Progenitor cell of endocrine pancreas (in vitro differentiated cells): ENCODE measurements around the gene CLEC16A. TPM values are rescaled to one million over a fixed set of nuclear protein-coding genes. Genes with fewer than 3 reads are reported as not detected.

Source experiments
- DNase-seq: peaks from one replicate; pipeline ENCODE4 v3.0.0; 2021; ENCODE audit warnings: low spot score; ENCODE audit not compliant: unreplicated experiment
- H3K27ac Mint-ChIP-seq: 2 replicates; pipeline ENCODE4 v1.8.0; 2021; ENCODE audit warnings: mild to moderate bottlenecking, moderate library complexity, mixed read lengths
- H3K27me3 Mint-ChIP-seq: 2 replicates; pipeline ENCODE4 v1.8.0; 2021; ENCODE audit warnings: mixed read lengths
- H3K36me3 Mint-ChIP-seq: 2 replicates; pipeline ENCODE4 v1.8.0; 2022; ENCODE audit warnings: mixed read lengths; ENCODE audit not compliant: insufficient read depth
- H3K4me1 Mint-ChIP-seq: 2 replicates; pipeline ENCODE4 v1.8.0; 2021; ENCODE audit warnings: low read depth, mixed read lengths
- H3K4me3 Mint-ChIP-seq: 2 replicates; pipeline ENCODE4 v1.8.0; 2021; ENCODE audit warnings: low read depth, mild to moderate bottlenecking, moderate library complexity, mixed read lengths
- H3K9me3 Mint-ChIP-seq: 2 replicates; pipeline ENCODE4 v1.8.0; 2021; ENCODE audit warnings: low read depth, mixed read lengths
- total RNA-seq: library from RNA; stranded (reverse); gene quantifications from 2 replicates; pipeline ENCODE4 v1.2.1, GENCODE V29; 2021
- TF ChIP-seq, protein P1 (sequence below): fragments of 200-600 bp; sonication (generic); IDR thresholded peaks from one replicate; pipeline ENCODE4 v1.5.0; 2021; ENCODE audit warnings: antibody characterized with exemption, mild to moderate bottlenecking; ENCODE audit not compliant: unreplicated experiment

CLEC16A gene
- total RNA-seq, 1 donor from 2014 or later: 34.3 TPM

- no peak for DNase-seq
- Mint-ChIP-seq H3K27ac (no peak overlapping the region), H3K9me3 (no peaks in the 10 kb centered on the region), H3K36me3 (no peaks in the 10 kb centered on the region), H3K4me3 (no peak overlapping the region), H3K4me1 (peaks cover 28% of the 10 kb centered on the region), H3K27me3 (peaks cover 5% of the 10 kb centered on the region)
- TF ChIP-seq, protein P1, sequence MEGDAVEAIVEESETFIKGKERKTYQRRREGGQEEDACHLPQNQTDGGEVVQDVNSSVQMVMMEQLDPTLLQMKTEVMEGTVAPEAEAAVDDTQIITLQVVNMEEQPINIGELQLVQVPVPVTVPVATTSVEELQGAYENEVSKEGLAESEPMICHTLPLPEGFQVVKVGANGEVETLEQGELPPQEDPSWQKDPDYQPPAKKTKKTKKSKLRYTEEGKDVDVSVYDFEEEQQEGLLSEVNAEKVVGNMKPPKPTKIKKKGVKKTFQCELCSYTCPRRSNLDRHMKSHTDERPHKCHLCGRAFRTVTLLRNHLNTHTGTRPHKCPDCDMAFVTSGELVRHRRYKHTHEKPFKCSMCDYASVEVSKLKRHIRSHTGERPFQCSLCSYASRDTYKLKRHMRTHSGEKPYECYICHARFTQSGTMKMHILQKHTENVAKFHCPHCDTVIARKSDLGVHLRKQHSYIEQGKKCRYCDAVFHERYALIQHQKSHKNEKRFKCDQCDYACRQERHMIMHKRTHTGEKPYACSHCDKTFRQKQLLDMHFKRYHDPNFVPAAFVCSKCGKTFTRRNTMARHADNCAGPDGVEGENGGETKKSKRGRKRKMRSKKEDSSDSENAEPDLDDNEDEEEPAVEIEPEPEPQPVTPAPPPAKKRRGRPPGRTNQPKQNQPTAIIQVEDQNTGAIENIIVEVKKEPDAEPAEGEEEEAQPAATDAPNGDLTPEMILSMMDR: no peak
These were observed 212.0 kb downstream of the CLEC16A start for GRCh38 chr16:11156401-11156800.

DNA sequence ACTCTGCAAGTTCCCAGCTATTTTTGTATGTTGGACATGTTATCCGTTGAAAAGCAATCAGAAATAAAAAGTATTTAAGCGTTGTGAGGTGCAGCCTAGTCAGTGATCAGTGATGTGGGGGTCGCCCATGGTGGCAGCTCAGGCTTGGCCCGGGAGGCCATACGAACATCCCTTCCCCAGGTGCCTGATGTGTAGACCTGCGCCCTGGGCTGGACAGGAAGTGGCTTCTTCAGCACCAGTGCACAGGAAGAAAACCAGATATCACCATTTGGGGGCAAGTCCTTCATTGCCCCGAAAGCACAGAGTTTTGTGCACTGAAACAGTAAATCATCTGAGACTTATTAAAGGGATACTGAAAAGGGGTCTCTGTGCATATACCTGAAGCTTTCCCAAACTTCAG is 212.8 kb downstream of the CLEC16A start:
- DNase-seq: no peak
- Mint-ChIP-seq H3K4me1 (peaks cover 24% of the 10 kb centered on the region), H3K36me3 (no peaks in the 10 kb centered on the region), H3K27me3 (peaks cover 8% of the 10 kb centered on the region), H3K9me3 (no peaks in the 10 kb centered on the region), H3K4me3 (no peak overlapping the region), H3K27ac (no peak overlapping the region)
- TF ChIP-seq, protein P1: no peak

GRCh38 chr16:11158018-11158417 is 213.7 kb downstream of the CLEC16A start:
- Mint-ChIP-seq H3K4me3 (no peak overlapping the region), H3K27ac (no peak overlapping the region)

GRCh38 chr16:11159282-11159681 is 214.9 kb downstream of the CLEC16A start:
- TF ChIP-seq, protein P1: no peak
- Mint-ChIP-seq H3K36me3 (no peaks in the 10 kb centered on the region), H3K27me3 (peaks cover 8% of the 10 kb centered on the region), H3K27ac (no peak overlapping the region), H3K9me3 (no peaks in the 10 kb centered on the region), H3K4me1 (peaks cover 17% of the 10 kb centered on the region), H3K4me3 (no peak overlapping the region)
- DNase-seq: no peak

More at GRCh38 chr16:11158018-11158417, 213.7 kb downstream of the CLEC16A start:
- Mint-ChIP-seq H3K36me3 (no peaks in the 10 kb centered on the region), H3K27me3 (peaks cover 8% of the 10 kb centered on the region), H3K9me3 (no peaks in the 10 kb centered on the region), H3K4me1 (peaks cover 15% of the 10 kb centered on the region)
- TF ChIP-seq, protein P1: no peak
- DNase-seq: no peak

DNA sequence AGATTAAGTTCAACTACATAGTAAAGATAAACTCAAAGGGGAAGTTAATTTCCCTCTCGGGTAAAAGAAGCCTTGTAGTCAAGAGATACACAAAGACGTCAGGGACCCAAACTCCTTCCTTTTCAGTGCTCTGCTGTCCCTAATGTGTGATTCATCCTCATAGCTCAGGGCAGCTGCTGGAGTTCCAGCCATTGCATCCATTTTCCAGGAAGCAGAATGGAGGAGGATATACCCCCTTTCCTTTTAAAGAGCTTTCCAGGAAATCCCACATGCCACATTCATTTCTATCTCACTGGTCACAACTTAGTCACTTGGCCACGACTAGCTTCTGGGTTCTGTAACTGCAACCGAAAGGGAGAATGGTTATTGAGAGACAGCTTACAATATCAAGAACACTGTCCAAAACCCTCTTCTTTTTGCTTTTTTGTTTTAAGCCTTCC is 216.3 kb downstream of the CLEC16A start:
- Mint-ChIP-seq H3K4me3 (no peak overlapping the region), H3K36me3 (no peaks in the 10 kb centered on the region), H3K4me1 (peaks cover 21% of the 10 kb centered on the region), H3K27ac (no peak overlapping the region), H3K27me3 (peaks cover 8% of the 10 kb centered on the region), H3K9me3 (no peaks in the 10 kb centered on the region)
- TF ChIP-seq, protein P1: no peak
- no peak for DNase-seq
